Fibroblast of skin of abdomen (primary cell): Measurements from ENCODE around the gene WDR70.
"Not testable (repeated sequence)": the region's sequence is repeated elsewhere in the genome, so short reads cannot be mapped to it uniquely, and the experiment has no call there.

Experiments
- DNase-seq: peaks from one replicate; pipeline ENCODE4 v3.0.0-alpha.2; 2013

WDR70 gene

GRCh38 chr5:37454402-37455055 is 75.4 kb downstream of the WDR70 start:
- DNase-seq = peak; percentile 15

- DNase-seq = not testable (repeated sequence)
Measured at GRCh38 chr5:37463191-37464051, 84.3 kb downstream of the WDR70 start.

GRCh38 chr5:37464581-37464980 is 85.5 kb downstream of the WDR70 start:
- DNase-seq = not testable (repeated sequence)

- not testable (repeated sequence) for DNase-seq
Measured at GRCh38 chr5:37469383-37469782, 90.3 kb downstream of the WDR70 start.

- no peak for DNase-seq
Measured at GRCh38 chr5:37471666-37472197, 92.6 kb downstream of the WDR70 start.

GRCh38 chr5:37477426-37477825 is 98.3 kb downstream of the WDR70 start:
- DNase-seq = no peak

GRCh38 chr5:37478121-37478894 is 99.2 kb downstream of the WDR70 start:
- DNase-seq = no peak

- DNase-seq = not testable (repeated sequence)
Measured at GRCh38 chr5:37481395-37481794, 102.3 kb downstream of the WDR70 start.

- DNase-seq = no peak
Measured at GRCh38 chr5:37490120-37490810, 111.1 kb downstream of the WDR70 start.

GRCh38 chr5:37490931-37491330 is 111.8 kb downstream of the WDR70 start:
- DNase-seq = no peak

- peak; percentile 17 for DNase-seq
Measured at GRCh38 chr5:37492778-37493555, 113.8 kb downstream of the WDR70 start.

GRCh38 chr5:37494756-37495155 is 115.6 kb downstream of the WDR70 start:
- no peak for DNase-seq

- DNase-seq = peak; percentile 32
Measured at GRCh38 chr5:37495210-37495609, 116.1 kb downstream of the WDR70 start.

GRCh38 chr5:37495668-37496347 is 116.7 kb downstream of the WDR70 start:
- peak; percentile 79 for DNase-seq

- no peak for DNase-seq
Measured at GRCh38 chr5:37496902-37497445, 117.9 kb downstream of the WDR70 start.

GRCh38 chr5:37501152-37501551 is 122.0 kb downstream of the WDR70 start:
- DNase-seq = no peak

GRCh38 chr5:37506241-37506640 is 127.1 kb downstream of the WDR70 start:
- DNase-seq = no peak

- DNase-seq = no peak
Measured at GRCh38 chr5:37506722-37507121, 127.6 kb downstream of the WDR70 start.

- no peak for DNase-seq
Measured at GRCh38 chr5:37511646-37512045, 132.5 kb downstream of the WDR70 start.

GRCh38 chr5:37514946-37515345 is 135.8 kb downstream of the WDR70 start:
- DNase-seq = no peak
